Measurements from ENCODE around the gene TRO. TPM values are rescaled to one million over a fixed set of nuclear protein-coding genes. Genes with fewer than 3 reads are reported as not detected.

The TRO gene
- total and polyA plus RNA-seq, 11 donors, result 1.0 to 6.2 (median 2.5) TPM

- Histone ChIP-seq H3K9me3 (no peaks in the 10 kb centered on the region), H3K4me1 (no peaks in the 10 kb centered on the region), H3K36me3 (no peaks in the 10 kb centered on the region), H3K27ac (no peak overlapping the region), H3K27me3 (peaks cover 0 to 11% (median 0%) of the 10 kb centered on the region in 9 donors), H3K4me3 (no peak overlapping the region)
- intact Hi-C loops (cut with DNase I), result loop anchor here in 1 of 10 donors (10.0 kb wide), 1 partner anchor 56 kb away; no protein-coding TSS in a partner anchor
- DNase-seq (no peak), ATAC-seq (no peak)
- 71 to 82% (median 75%) methylated on average over 5 to 8 of the region's 8 CpGs for WGBS, 4 donors
- TF ChIP-seq CTCF (IDR thresholded peaks at IDR 0.05) (no peak), POLR2A (IDR thresholded peaks at IDR 0.05) (no peak)
These were observed 30.2 kb downstream of the TRO start for GRCh38 chrX:54950730-54951375.

- DNase-seq (no peak), ATAC-seq (no peak)
- H3K27ac ChIP-seq, result no peak overlapping the region
- 70 to 100% (median 88%) methylated on average over 1 of the region's 1 CpG for WGBS, 4 donors
- no peak overlapping the region for H3K4me3 ChIP-seq
- no peak for TF ChIP-seq CTCF (IDR thresholded peaks at IDR 0.05)
- no peak for TF ChIP-seq POLR2A (IDR thresholded peaks at IDR 0.05)
- H3K27me3 ChIP-seq, result peaks cover 0 to 18% (median 0%) of the 10 kb centered on the region in 9 donors
- no peaks in the 10 kb centered on the region for H3K36me3 ChIP-seq
- no peaks in the 10 kb centered on the region for H3K4me1 ChIP-seq
- intact Hi-C loops (cut with DNase I), result no loop called here
- H3K9me3 ChIP-seq, result no peaks in the 10 kb centered on the region
These were observed 41.1 kb downstream of the TRO start for GRCh38 chrX:54961750-54962149.

- TF ChIP-seq CTCF (IDR thresholded peaks at IDR 0.05) (no peak), POLR2A (IDR thresholded peaks at IDR 0.05) (no peak)
- ATAC-seq (no peak), DNase-seq (no peak)
- intact Hi-C loops (cut with DNase I), result no loop called here
- H3K4me3 ChIP-seq, result no peak overlapping the region
- 63 to 80% (median 76%) methylated on average over 4 of the region's 4 CpGs for WGBS, 4 donors
- no peaks in the 10 kb centered on the region for H3K36me3 ChIP-seq
- H3K27me3 ChIP-seq, result peaks cover 0 to 15% (median 0%) of the 10 kb centered on the region in 9 donors
- peaks cover 0 to 7% (median 0%) of the 10 kb centered on the region in 12 donors for H3K9me3 ChIP-seq
- H3K27ac ChIP-seq, result no peak overlapping the region
- no peaks in the 10 kb centered on the region for H3K4me1 ChIP-seq
These were observed 44.3 kb downstream of the TRO start for GRCh38 chrX:54964766-54965497.

GRCh38 chrX:54977387-54977786, 56.8 kb downstream of the TRO start:
- Histone ChIP-seq H3K4me1 (no peaks in the 10 kb centered on the region), H3K4me3 (no peak overlapping the region), H3K9me3 (no peaks in the 10 kb centered on the region), H3K36me3 (no peaks in the 10 kb centered on the region), H3K27me3 (peaks cover 0 to 2% (median 0%) of the 10 kb centered on the region in 9 donors), H3K27ac (no peak overlapping the region)
- TF ChIP-seq CTCF (IDR thresholded peaks at IDR 0.05), result no peak
- TF ChIP-seq POLR2A (IDR thresholded peaks at IDR 0.05), result no peak
- intact Hi-C loops (cut with DNase I), result no loop called here
- DNase-seq, result no peak
- 61 to 65% (median 63%) methylated on average over 4 of the region's 4 CpGs for WGBS, 4 donors
- ATAC-seq, result no peak
